Neural crest cell (in vitro differentiated cells): ENCODE measurements around the gene HTRA1. TPM values are rescaled to one million over a fixed set of nuclear protein-coding genes. Genes with fewer than 3 reads are reported as not detected.

ENCODE experiments used
- DNase-seq: peaks from one replicate; pipeline ENCODE4 v3.0.0; 2021; ENCODE audit warnings: low read depth, mixed read lengths, low spot score
- H3K27ac Mint-ChIP-seq: one replicate; pipeline ENCODE4 v1.8.0; 2021; ENCODE audit warnings: mild to moderate bottlenecking, mixed read lengths; ENCODE audit not compliant: unreplicated experiment
- H3K27me3 Mint-ChIP-seq: 2 replicates; pipeline ENCODE4 v1.8.0; 2021; ENCODE audit warnings: low read depth, mild to moderate bottlenecking, mixed read lengths
- H3K36me3 Mint-ChIP-seq: 2 replicates; pipeline ENCODE4 v1.8.0; 2021; ENCODE audit warnings: low read depth, mild to moderate bottlenecking, mixed read lengths
- H3K4me1 Mint-ChIP-seq: 2 replicates; pipeline ENCODE4 v1.8.0; 2021; ENCODE audit warnings: mixed read lengths
- H3K4me3 Mint-ChIP-seq: one replicate; pipeline ENCODE4 v1.8.0; 2021; ENCODE audit warnings: mild to moderate bottlenecking, mixed read lengths
- H3K9me3 Mint-ChIP-seq: 2 replicates; pipeline ENCODE4 v1.8.0; 2021; ENCODE audit warnings: mixed read lengths
- CTCF ChIP-seq: fragments of 200-600 bp; sonication (generic); conservative IDR thresholded peaks from 2 replicates; pipeline ENCODE4 v1.5.0; 2021; ENCODE audit warnings: antibody characterized with exemption, mild to moderate bottlenecking
- total RNA-seq: library from RNA; stranded (reverse); gene quantifications from 2 replicates; pipeline ENCODE4 v1.2.1, GENCODE V29; 2021

HTRA1 gene
- total RNA-seq, 1 donor from 2014 or later: 8.2 TPM

- H3K4me1 Mint-ChIP-seq: peaks cover 6% of the 10 kb centered on the region
- no peaks in the 10 kb centered on the region for H3K9me3 Mint-ChIP-seq
Measured at GRCh38 chr10:122505011-122505410, 43.7 kb downstream of the HTRA1 start.

DNA sequence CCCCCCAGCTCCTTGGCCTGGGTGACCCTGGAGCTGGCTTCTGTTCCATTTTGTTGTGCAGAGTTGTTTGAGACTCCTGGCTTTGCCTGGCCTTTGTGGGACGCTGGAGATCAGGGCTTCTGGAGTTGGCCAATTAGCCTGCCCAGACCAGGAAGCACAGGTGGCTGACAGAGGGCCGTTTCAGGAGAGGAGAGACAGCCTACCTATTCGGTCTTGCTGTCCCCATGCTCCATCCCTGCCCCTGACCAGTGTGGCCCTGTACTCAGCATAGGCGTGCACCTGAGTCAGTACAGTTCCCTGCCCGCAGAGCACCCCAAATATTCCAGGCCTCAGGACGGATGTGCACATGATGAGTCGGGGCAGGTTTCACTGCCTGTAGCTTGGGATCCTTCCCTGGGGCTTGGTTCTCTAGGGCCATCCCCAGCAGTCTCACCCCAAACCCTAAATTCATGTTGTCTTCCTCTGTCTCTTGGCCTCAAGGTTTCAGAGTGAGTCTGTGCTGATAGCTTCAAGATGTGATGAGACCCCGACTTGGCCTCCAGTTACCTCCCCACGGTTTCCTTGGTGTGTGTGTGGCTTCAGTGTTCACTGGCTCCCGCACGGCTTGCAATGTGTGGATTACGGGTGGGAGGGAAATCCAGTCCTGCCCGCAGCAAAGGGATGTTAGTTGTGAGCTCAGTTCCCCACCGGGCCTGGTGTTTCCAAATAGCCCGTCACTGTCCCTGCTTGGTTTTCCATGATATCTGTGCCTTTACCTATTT lies 44.7 kb downstream of the HTRA1 start:
- H3K4me3 Mint-ChIP-seq: no peak overlapping the region
- DNase-seq: no peak
- no peaks in the 10 kb centered on the region for H3K36me3 Mint-ChIP-seq
- H3K9me3 Mint-ChIP-seq: no peaks in the 10 kb centered on the region
- TF ChIP-seq CTCF: no peak
- no peaks in the 10 kb centered on the region for H3K27me3 Mint-ChIP-seq
- H3K4me1 Mint-ChIP-seq: peaks cover 6% of the 10 kb centered on the region
- H3K27ac Mint-ChIP-seq: peak overlapping the region; percentile 35

More at GRCh38 chr10:122505011-122505410, 43.7 kb downstream of the HTRA1 start:
- no peak for TF ChIP-seq CTCF
- no peaks in the 10 kb centered on the region for H3K36me3 Mint-ChIP-seq
- peak overlapping the region; percentile 62 for H3K27ac Mint-ChIP-seq
- DNase-seq: no peak
- no peaks in the 10 kb centered on the region for H3K27me3 Mint-ChIP-seq
- H3K4me3 Mint-ChIP-seq: no peak overlapping the region

GRCh38 chr10:122507616-122508015 lies 46.3 kb downstream of the HTRA1 start:
- DNase-seq: no peak
- H3K36me3 Mint-ChIP-seq: no peaks in the 10 kb centered on the region

GRCh38 chr10:122508021-122508420 lies 46.7 kb downstream of the HTRA1 start:
- H3K4me3 Mint-ChIP-seq: no peak overlapping the region
- no peaks in the 10 kb centered on the region for H3K9me3 Mint-ChIP-seq
- peaks cover 6% of the 10 kb centered on the region for H3K4me1 Mint-ChIP-seq
- DNase-seq: no peak
- no peaks in the 10 kb centered on the region for H3K36me3 Mint-ChIP-seq
- TF ChIP-seq CTCF: no peak
- no peak overlapping the region for H3K27ac Mint-ChIP-seq
- no peaks in the 10 kb centered on the region for H3K27me3 Mint-ChIP-seq

More at GRCh38 chr10:122507616-122508015, 46.3 kb downstream of the HTRA1 start:
- H3K4me1 Mint-ChIP-seq: peaks cover 6% of the 10 kb centered on the region
- H3K9me3 Mint-ChIP-seq: no peaks in the 10 kb centered on the region
- no peaks in the 10 kb centered on the region for H3K27me3 Mint-ChIP-seq
- TF ChIP-seq CTCF: no peak
- H3K4me3 Mint-ChIP-seq: no peak overlapping the region
- H3K27ac Mint-ChIP-seq: no peak overlapping the region

GRCh38 chr10:122509323-122509722 lies 48.0 kb downstream of the HTRA1 start:
- DNase-seq: no peak
- H3K36me3 Mint-ChIP-seq: no peaks in the 10 kb centered on the region
- no peak for TF ChIP-seq CTCF

More at GRCh38 chr10:122509323-122509722, 48.0 kb downstream of the HTRA1 start:
- H3K4me3 Mint-ChIP-seq: no peak overlapping the region
- no peaks in the 10 kb centered on the region for H3K27me3 Mint-ChIP-seq
- peaks cover 6% of the 10 kb centered on the region for H3K4me1 Mint-ChIP-seq
- no peaks in the 10 kb centered on the region for H3K9me3 Mint-ChIP-seq
- H3K27ac Mint-ChIP-seq: no peak overlapping the region
